H1 (cell line): ENCODE results near the gene TET2. TPM values are rescaled to one million over a fixed set of nuclear protein-coding genes. Genes with fewer than 3 reads are reported as not detected.

Experiments
- CTCF ChIA-PET: fragments of 300-600 bp; sonication (Branson Sonifier 250); formaldehyde crosslinking; loops from one replicate; lab custom pipeline; 2021; ENCODE audit not compliant: partially characterized antibody; lab: Charles Lee
- POLR2A ChIA-PET: fragments of 300-600 bp; sonication (Branson Sonifier 250); formaldehyde crosslinking; loops from one replicate; lab custom pipeline; 2021; ENCODE audit warnings: inconsistent platforms; ENCODE audit not compliant: partially characterized antibody; lab: Charles Lee
- DNase-seq, 2 experiments: peaks; one replicate each; pipeline versions ENCODE4 v3.0.0 to v3.0.0-alpha.2; 2010 to 2022; ENCODE audit warnings: low spot score in 2 of 2, low read depth in 1 of 2, mixed read lengths in 1 of 2
- FAIRE-seq: peaks from 2 replicates; lab custom pipeline; 2011; peaks lifted over from hg19 to GRCh38; lab: Jason Lieb, UNC
- H2AFZ ChIP-seq: 2 replicates; pipeline ENCODE4 v1.8.1; 2012; ENCODE audit warnings: low read length, inconsistent platforms
- H2AK5ac ChIP-seq: 2 replicates; pipeline ENCODE4 v1.6.1; 2013; ENCODE audit warnings: low read depth, low read length
- H2BK120ac ChIP-seq: replicated peaks from 2 replicates; pipeline ENCODE3; 2013; ENCODE audit warnings: low read depth, low read length, inconsistent platforms
- H2BK12ac ChIP-seq: 2 replicates; pipeline ENCODE4 v1.6.1; 2013; ENCODE audit warnings: low read depth, low read length
- H2BK15ac ChIP-seq: 2 replicates; pipeline ENCODE4 v1.6.1; 2013; ENCODE audit warnings: low read length
- H2BK20ac ChIP-seq: 2 replicates; pipeline ENCODE4 v1.6.1; 2013; ENCODE audit warnings: low read length
- H2BK5ac ChIP-seq: 2 replicates; pipeline ENCODE4 v1.6.1; 2013; ENCODE audit warnings: low read depth, low read length
- H3K14ac ChIP-seq: 2 replicates; pipeline ENCODE4 v1.6.1; 2013; ENCODE audit warnings: inconsistent platforms; ENCODE audit not compliant: insufficient read length
- H3K18ac ChIP-seq: 2 replicates; pipeline ENCODE4 v1.6.1; 2013; ENCODE audit warnings: low read length; ENCODE audit errors: extremely low read depth
- H3K23ac ChIP-seq: 2 replicates; pipeline ENCODE4 v1.6.1; 2013; ENCODE audit warnings: inconsistent platforms; ENCODE audit not compliant: insufficient read length
- H3K23me2 ChIP-seq: 2 replicates; pipeline ENCODE4 v1.6.1; 2013; ENCODE audit warnings: low read depth, low read length
- H3K27ac ChIP-seq: 2 replicates; pipeline ENCODE4 v1.6.1; 2011; ENCODE audit warnings: low read depth, low read length, inconsistent platforms
- H3K27me3 ChIP-seq, 4 experiments: replicated peaks in 1 of 4; 1 replicate in 1 of 4; 2 replicates in 3 of 4; pipeline versions ENCODE4 v1.6.1 to v1.8.1; 2011 to 2013; ENCODE audit warnings: low read length in 3 of 4, mild to moderate bottlenecking in 3 of 4, inconsistent platforms in 2 of 4, mixed read lengths in 2 of 4, moderate library complexity in 1 of 4; ENCODE audit not compliant: control insufficient read depth in 3 of 4, insufficient read depth in 3 of 4; ENCODE audit errors: extremely low read depth in 1 of 4
- H3K36me3 ChIP-seq, 4 experiments: 2 replicates each; pipeline versions ENCODE4 v1.6.1 to v1.8.1; 2011 to 2013; ENCODE audit warnings: mild to moderate bottlenecking in 4 of 4, low read length in 3 of 4, moderate library complexity in 2 of 4, control low read depth in 1 of 4, inconsistent platforms in 1 of 4; ENCODE audit not compliant: insufficient read depth in 4 of 4, control insufficient read depth in 2 of 4
- H3K4ac ChIP-seq: replicated peaks from 2 replicates; pipeline ENCODE3; 2013; ENCODE audit warnings: low read length, low read depth, mixed read lengths, inconsistent platforms; ENCODE audit not compliant: insufficient read length
- H3K4me1 ChIP-seq, 4 experiments: replicated peaks in 1 of 4; 1 replicate in 1 of 4; 2 replicates in 3 of 4; pipeline versions ENCODE4 v1.6.1 to v1.8.1; 2011 to 2013; ENCODE audit warnings: low read length in 3 of 4, inconsistent platforms in 2 of 4, mixed read lengths in 1 of 4; ENCODE audit not compliant: insufficient read depth in 4 of 4, control insufficient read depth in 3 of 4
- H3K4me2 ChIP-seq, 2 experiments: 2 replicates each; pipeline versions ENCODE4 v1.6.1 to v1.8.1; 2011 to 2013; ENCODE audit warnings: low read depth in 2 of 2, low read length in 2 of 2, control low read depth in 1 of 2, inconsistent platforms in 1 of 2, mild to moderate bottlenecking in 1 of 2; ENCODE audit not compliant: insufficient read depth in 1 of 2
- H3K4me3 ChIP-seq, 4 experiments: fragments of 200-600, 300-600 bp in 1 of 4; sonication (generic), shearing (Covaris generic), sonication (Bioruptor Twin) in 1 of 4; 2 replicates each; pipeline versions ENCODE4 v1.5.1 to v1.8.1; 2011 to 2016; ENCODE audit warnings: low read length in 4 of 4, low read depth in 3 of 4, control low read depth in 2 of 4, inconsistent platforms in 2 of 4, mild to moderate bottlenecking in 2 of 4, mixed read lengths in 1 of 4, moderate library complexity in 1 of 4; ENCODE audit not compliant: insufficient read depth in 2 of 4; ENCODE audit errors: extremely low read depth in 1 of 4
- H3K56ac ChIP-seq: replicated peaks from 2 replicates; pipeline ENCODE3; 2013; ENCODE audit warnings: low read depth, mild to moderate bottlenecking, mixed read lengths, low read length, inconsistent platforms; ENCODE audit not compliant: insufficient read length
- H3K79me1 ChIP-seq: 2 replicates; pipeline ENCODE4 v1.6.1; 2013; ENCODE audit warnings: low read depth, low read length, control low read depth
- H3K79me2 ChIP-seq, 2 experiments: 2 replicates each; pipeline versions ENCODE4 v1.6.1 to v1.8.1; 2012 to 2013; ENCODE audit warnings: low read length in 2 of 2, mild to moderate bottlenecking in 2 of 2, inconsistent platforms in 1 of 2; ENCODE audit not compliant: insufficient read depth in 2 of 2, control insufficient read depth in 1 of 2
- H3K9ac ChIP-seq, 4 experiments: replicated peaks in 1 of 4; 1 replicate in 1 of 4; 2 replicates in 3 of 4; pipeline versions ENCODE4 v1.6.1 to v1.8.1; 2011 to 2013; ENCODE audit warnings: low read depth in 3 of 4, low read length in 3 of 4, control low read depth in 2 of 4, mild to moderate bottlenecking in 2 of 4, moderate library complexity in 2 of 4, inconsistent platforms in 1 of 4; ENCODE audit errors: extremely low read depth in 1 of 4
- H3K9me3 ChIP-seq, 2 experiments: 2 replicates each; pipeline versions ENCODE4 v1.6.1 to v1.8.1; 2012 to 2013; ENCODE audit warnings: mild to moderate bottlenecking in 2 of 2, moderate library complexity in 2 of 2, control low read depth in 1 of 2, inconsistent platforms in 1 of 2, low read depth in 1 of 2, low read length in 1 of 2, mixed read lengths in 1 of 2; ENCODE audit not compliant: insufficient read depth in 2 of 2
- H4K20me1 ChIP-seq, 2 experiments: replicated peaks in 1 of 2; 2 replicates each; pipeline versions ENCODE3 to v1.8.1; 2011 to 2013; ENCODE audit warnings: inconsistent platforms in 2 of 2, low read length in 2 of 2, mild to moderate bottlenecking in 1 of 2; ENCODE audit not compliant: insufficient read depth in 2 of 2, control insufficient read depth in 1 of 2
- H4K5ac ChIP-seq: 2 replicates; pipeline ENCODE4 v1.6.1; 2013; ENCODE audit warnings: low read length, low read depth, mixed read lengths, inconsistent platforms; ENCODE audit not compliant: insufficient read length
- H4K8ac ChIP-seq: 2 replicates; pipeline ENCODE4 v1.8.0; 2013; ENCODE audit warnings: mild to moderate bottlenecking, moderate library complexity, low read length, inconsistent platforms; ENCODE audit not compliant: insufficient read depth; ENCODE audit errors: extremely low read depth
- H4K91ac ChIP-seq: replicated peaks from 2 replicates; pipeline ENCODE3; 2013; ENCODE audit warnings: low read length, mixed read lengths, inconsistent platforms; ENCODE audit not compliant: insufficient read length
- ATF3 ChIP-seq: IDR thresholded peaks from 2 replicates; pipeline ENCODE4 v1.6.1; 2011; ENCODE audit warnings: low read depth, mild to moderate bottlenecking, low read length; ENCODE audit not compliant: insufficient read depth
- CEBPB ChIP-seq: IDR thresholded peaks from 2 replicates; pipeline ENCODE4 v1.6.1; 2012; ENCODE audit warnings: low read depth, low read length
- CHD1 ChIP-seq: IDR thresholded peaks from 2 replicates; pipeline ENCODE4 v1.6.1; 2012; ENCODE audit warnings: low read depth, low read length, improper control_type of control experiment
- EGR1 ChIP-seq: IDR thresholded peaks from 2 replicates; pipeline ENCODE4 v1.6.1; 2011; ENCODE audit warnings: low read depth, low read length, borderline replicate concordance
- JUN ChIP-seq: IDR thresholded peaks from 2 replicates; pipeline ENCODE4 v1.6.1; 2011; ENCODE audit warnings: low read depth, mild to moderate bottlenecking, improper control_type of control experiment, low read length
- POU5F1 ChIP-seq: IDR thresholded peaks from 2 replicates; pipeline ENCODE4 v1.6.1; 2011; ENCODE audit warnings: low read depth, mild to moderate bottlenecking, low read length, moderate library complexity
- RFX5 ChIP-seq: IDR thresholded peaks from 2 replicates; pipeline ENCODE4 v1.6.1; 2011; ENCODE audit warnings: low read depth, low read length, improper control_type of control experiment, borderline replicate concordance
- RXRA ChIP-seq: IDR thresholded peaks from 2 replicates; pipeline ENCODE4 v1.6.1; 2011; ENCODE audit warnings: low read depth, mild to moderate bottlenecking, low read length, moderate library complexity; ENCODE audit not compliant: insufficient read depth
- SIRT6 ChIP-seq: IDR thresholded peaks from one replicate; pipeline ENCODE4 v1.7.1; 2012; ENCODE audit warnings: low read length, inconsistent platforms
- TAF7 ChIP-seq: optimal IDR thresholded peaks from 2 replicates; pipeline ENCODE3; 2011; ENCODE audit warnings: low read depth, mild to moderate bottlenecking, inconsistent platforms, low read length, moderate library complexity, borderline replicate concordance
- YY1 ChIP-seq: IDR thresholded peaks from 2 replicates; pipeline ENCODE4 v1.6.1; 2011; ENCODE audit warnings: low read depth, mild to moderate bottlenecking, low read length
- WGBS, 2 experiments: shearing (Covaris generic) in 1 of 2; methylation state at CpG; one replicate each; pipeline versions ENCODE4 v1.1.6 to v1.1.7; 2013 to 2015; ENCODE audit warnings: low lambda C conversion rate in 2 of 2, mixed read lengths in 2 of 2, inconsistent platforms in 1 of 2, low coverage in 1 of 2, missing lambda C conversion rate in 1 of 2; ENCODE audit not compliant: insufficient replicate concordance in 2 of 2, insufficient coverage in 1 of 2, insufficient read length in 1 of 2; ENCODE audit errors: extremely low coverage in 1 of 2, missing lambda C conversion rate in 1 of 2; 5-methylcytosine and 5-hydroxymethylcytosine counted together
- polyA plus RNA-seq, 7 experiments: library from polyadenylated mRNA; depleted of rRNA in 3 of 7; stranded (reverse) in 5 of 7; unstranded in 2 of 7; fragments of >200 nt in 5 of 7; fragments of 200-250 nt in 2 of 7; gene quantifications; 1 replicate in 5 of 7; 2 replicates in 1 of 7; 4 replicates in 1 of 7; pipeline versions ENCODE4 v1.2.1 to v1.2.3, GENCODE V29; 2011 to 2013; ENCODE audit warnings: missing spikeins in 2 of 7, mixed read lengths in 2 of 7
- total RNA-seq: library from RNA; stranded (reverse); fragmentation: NEBNext Ultra II Directional; extraction: Animal tissue kit (Norgen Biotek cat#: 25700); gene quantifications from 2 replicates; pipeline ENCODE4 v1.2.1, GENCODE V29; 2021
- TF ChIP-seq, protein P1 (sequence below): IDR thresholded peaks from 2 replicates; pipeline ENCODE4 v1.6.1; 2011; ENCODE audit warnings: low read length, improper control_type of control experiment

The TET2 gene
- total and polyA plus RNA-seq, 2 of the 8 experiments (the other 6 are each of a cell fraction or from before 2014, with no cell fraction given), result 1.0 to 2.6 TPM

- no peak overlapping the region for H4K5ac ChIP-seq
- H3K23me2 ChIP-seq, result no peaks in the 10 kb centered on the region
- no peak overlapping the region for H3K9ac ChIP-seq
- no peak overlapping the region for H4K8ac ChIP-seq
- no peaks in the 10 kb centered on the region for H3K27me3 ChIP-seq
- H3K4me3 ChIP-seq, result no peak overlapping the region
- no peaks in the 10 kb centered on the region for H3K9me3 ChIP-seq
- ChIA-PET CTCF (interaction anchor here (0.5 kb wide), 1 partner anchor 65 kb away, joined by 3 read pairs; no protein-coding TSS in a partner anchor), POLR2A (no interaction called here)
- H4K91ac ChIP-seq, result no peak overlapping the region
- no peak overlapping the region for H2AFZ ChIP-seq
- no peaks in the 10 kb centered on the region for H3K79me1 ChIP-seq
- no peak overlapping the region for H2AK5ac ChIP-seq
- H2BK120ac ChIP-seq, result no peak overlapping the region
- no peak overlapping the region for H3K4me2 ChIP-seq
- H2BK20ac ChIP-seq, result no peak overlapping the region
- DNase-seq, result no peak
- no peak overlapping the region for H3K14ac ChIP-seq
- H2BK5ac ChIP-seq, result no peak overlapping the region
- H3K23ac ChIP-seq, result no peak overlapping the region
- no peaks in the 10 kb centered on the region; a peak in 1 of 8 replicates for H3K36me3 ChIP-seq
- no peak overlapping the region for H3K56ac ChIP-seq
- no peak overlapping the region for H3K27ac ChIP-seq
- WGBS, 2 experiments, result 76% methylated on average over 1 of the region's 1 CpG; no CpG with 5 or more reads in 1 of the 2 experiments
- H3K4ac ChIP-seq, result no peak overlapping the region
- no peaks in the 10 kb centered on the region for H3K4me1 ChIP-seq
- no peak for FAIRE-seq
- no peaks in the 10 kb centered on the region for H4K20me1 ChIP-seq
- no peaks in the 10 kb centered on the region for H3K79me2 ChIP-seq
- H3K18ac ChIP-seq, result no peak overlapping the region
- H2BK15ac ChIP-seq, result no peak overlapping the region
- no peak overlapping the region for H2BK12ac ChIP-seq
- TF ChIP-seq, protein P1, sequence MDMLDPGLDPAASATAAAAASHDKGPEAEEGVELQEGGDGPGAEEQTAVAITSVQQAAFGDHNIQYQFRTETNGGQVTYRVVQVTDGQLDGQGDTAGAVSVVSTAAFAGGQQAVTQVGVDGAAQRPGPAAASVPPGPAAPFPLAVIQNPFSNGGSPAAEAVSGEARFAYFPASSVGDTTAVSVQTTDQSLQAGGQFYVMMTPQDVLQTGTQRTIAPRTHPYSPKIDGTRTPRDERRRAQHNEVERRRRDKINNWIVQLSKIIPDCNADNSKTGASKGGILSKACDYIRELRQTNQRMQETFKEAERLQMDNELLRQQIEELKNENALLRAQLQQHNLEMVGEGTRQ, result no peak
- TF ChIP-seq EGR1 (no peak), RFX5 (no peak), SIRT6 (no peak), TAF7 (no peak), ATF3 (no peak), YY1 (no peak), POU5F1 (no peak), JUN (no peak), RXRA (no peak), CEBPB (no peak), CHD1 (no peak)
These were observed 125.3 kb downstream of the TET2 start for GRCh38 chr4:105272002-105272401.
